ENCODE data around the gene ABLIM2. TPM values are rescaled to one million over a fixed set of nuclear protein-coding genes. Genes with fewer than 3 reads are reported as not detected.
A peak's percentile ranks its signal among the peaks of the same experiment; 100 is the strongest.

Gene ABLIM2
- polyA plus RNA-seq, 3 donors, result 0.21 TPM; not detected in 2

- Histone ChIP-seq H3K79me2 (ENCODE audit: insufficient read depth, low read length) (no peaks in the 10 kb centered on the region), H3K4me1 (ENCODE audit: control insufficient read depth in 1 of 2, insufficient read depth in 2 of 2, low read length in 2 of 2) (no peaks in the 10 kb centered on the region), H3K9me3 (replicated peaks in 1 of 2; ENCODE audit: control insufficient read depth in 1 of 2, insufficient read depth in 1 of 2, low read length in 2 of 2) (no peaks in the 10 kb centered on the region), H3K4me2 (replicated peaks; ENCODE audit: extremely low read depth, low read length, poor library complexity, severe bottlenecking) (no peak overlapping the region), H4K20me1 (ENCODE audit: insufficient read depth, low read length) (no peaks in the 10 kb centered on the region), H3K4me3 (replicated peaks in 1 of 3; ENCODE audit: low read depth in 2 of 3, low read length in 3 of 3) (no peak overlapping the region), H3K27ac (ENCODE audit: low read depth in 1 of 2, low read length in 2 of 2) (no peak overlapping the region), H2AFZ (ENCODE audit: insufficient read depth, low read depth, low read length, poor library complexity, severe bottlenecking) (no peak overlapping the region), H3K27me3 (ENCODE audit: control insufficient read depth in 2 of 2, insufficient read depth in 2 of 2, low read length in 2 of 2) (peaks cover 0 to 4% of the 10 kb centered on the region in 2 donors), H3K36me3 (replicated peaks in 1 of 2; ENCODE audit: control insufficient read depth in 1 of 2, insufficient read depth in 2 of 2, low read length in 2 of 2) (no peaks in the 10 kb centered on the region), H3K9ac (ENCODE audit: insufficient read depth, low read length, poor library complexity, severe bottlenecking) (no peak overlapping the region)
- Mint-ChIP-seq H3K27ac (no peak overlapping the region), H3K4me3 (no peak overlapping the region), H3K27me3 (ENCODE audit: low read depth in 3 of 3) (peaks cover 24 to 30% (median 25%) of the 10 kb centered on the region in 3 donors), H3K36me3 (no peaks in the 10 kb centered on the region), H3K4me1 (peaks cover 8% of the 10 kb centered on the region), H3K9me3 (peaks cover 0 to 4% (median 0%) of the 10 kb centered on the region in 7 donors)
- no CpG with 5 or more reads among the region's 2 CpGs for WGBS (ENCODE audit: insufficient coverage)
- DNase-seq, result no peak
- intact Hi-C loops (cut with micrococcal nuclease), result no loop called here
- TF ChIP-seq, protein P1, sequence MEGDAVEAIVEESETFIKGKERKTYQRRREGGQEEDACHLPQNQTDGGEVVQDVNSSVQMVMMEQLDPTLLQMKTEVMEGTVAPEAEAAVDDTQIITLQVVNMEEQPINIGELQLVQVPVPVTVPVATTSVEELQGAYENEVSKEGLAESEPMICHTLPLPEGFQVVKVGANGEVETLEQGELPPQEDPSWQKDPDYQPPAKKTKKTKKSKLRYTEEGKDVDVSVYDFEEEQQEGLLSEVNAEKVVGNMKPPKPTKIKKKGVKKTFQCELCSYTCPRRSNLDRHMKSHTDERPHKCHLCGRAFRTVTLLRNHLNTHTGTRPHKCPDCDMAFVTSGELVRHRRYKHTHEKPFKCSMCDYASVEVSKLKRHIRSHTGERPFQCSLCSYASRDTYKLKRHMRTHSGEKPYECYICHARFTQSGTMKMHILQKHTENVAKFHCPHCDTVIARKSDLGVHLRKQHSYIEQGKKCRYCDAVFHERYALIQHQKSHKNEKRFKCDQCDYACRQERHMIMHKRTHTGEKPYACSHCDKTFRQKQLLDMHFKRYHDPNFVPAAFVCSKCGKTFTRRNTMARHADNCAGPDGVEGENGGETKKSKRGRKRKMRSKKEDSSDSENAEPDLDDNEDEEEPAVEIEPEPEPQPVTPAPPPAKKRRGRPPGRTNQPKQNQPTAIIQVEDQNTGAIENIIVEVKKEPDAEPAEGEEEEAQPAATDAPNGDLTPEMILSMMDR (IDR thresholded peaks at IDR 0.05), result no peak
Measured at GRCh38 chr4:7971159-7971631, 187.4 kb downstream of the ABLIM2 start.

DNA sequence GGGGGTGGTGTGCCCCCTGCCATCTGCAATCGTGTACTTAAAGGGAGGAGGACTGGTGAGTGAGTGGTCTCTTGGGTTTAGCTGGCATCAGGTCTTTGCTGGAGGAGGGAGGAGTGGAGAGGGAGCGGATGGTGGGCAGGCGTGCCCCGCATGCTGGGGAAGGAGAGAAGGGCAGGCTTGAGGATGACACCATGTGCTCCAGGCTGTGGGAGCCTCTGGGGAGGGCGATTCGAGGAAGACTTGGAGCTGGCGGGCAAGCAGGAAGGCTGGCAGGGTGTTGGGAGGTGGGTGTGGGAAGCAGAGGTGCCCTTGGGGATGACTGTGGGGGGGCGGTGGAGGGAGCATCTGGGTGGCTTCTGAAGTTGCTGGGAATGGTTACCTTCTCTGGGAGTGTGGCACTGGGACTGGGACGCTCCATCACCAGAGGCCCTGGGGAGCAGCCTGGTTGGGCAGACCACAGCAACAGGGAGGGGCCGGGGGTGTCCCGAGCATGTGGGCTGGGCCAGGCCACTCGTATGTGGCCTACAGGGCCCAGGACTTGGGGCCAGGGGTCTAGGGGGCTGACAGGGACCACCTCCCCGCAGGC lies 188.2 kb downstream of the ABLIM2 start:
- no peak overlapping the region for H3K4me2 ChIP-seq (replicated peaks; ENCODE audit: extremely low read depth, low read length, poor library complexity, severe bottlenecking)
- intact Hi-C loops (cut with micrococcal nuclease), result no loop called here
- no peak for DNase-seq
- WGBS (ENCODE audit: insufficient coverage), result 58% methylated on average over 13 of the region's 13 CpGs
- H3K9ac ChIP-seq (ENCODE audit: insufficient read depth, low read length, poor library complexity, severe bottlenecking), result no peak overlapping the region
- H3K36me3 Mint-ChIP-seq, result no peaks in the 10 kb centered on the region
- H3K27me3 Mint-ChIP-seq (ENCODE audit: low read depth in 3 of 3), result peaks cover 25 to 31% (median 27%) of the 10 kb centered on the region in 3 donors
- H3K27ac Mint-ChIP-seq, result peak overlapping the region in 1 of 7 donors; percentile 69
- no peaks in the 10 kb centered on the region for H3K9me3 ChIP-seq (replicated peaks in 1 of 2; ENCODE audit: control insufficient read depth in 1 of 2, insufficient read depth in 1 of 2, low read length in 2 of 2)
- no peaks in the 10 kb centered on the region for H3K79me2 ChIP-seq (ENCODE audit: insufficient read depth, low read length)
- TF ChIP-seq, protein P1 (IDR thresholded peaks at IDR 0.05), result no peak
- H3K4me1 Mint-ChIP-seq, result peaks cover 8% of the 10 kb centered on the region
- peak overlapping the region in 1 of 2 donors; percentile 63 for H3K4me3 Mint-ChIP-seq
- H3K36me3 ChIP-seq (replicated peaks in 1 of 2; ENCODE audit: control insufficient read depth in 1 of 2, insufficient read depth in 2 of 2, low read length in 2 of 2), result no peaks in the 10 kb centered on the region
- H3K4me1 ChIP-seq (ENCODE audit: control insufficient read depth in 1 of 2, insufficient read depth in 2 of 2, low read length in 2 of 2), result no peaks in the 10 kb centered on the region
- H3K27ac ChIP-seq (ENCODE audit: low read depth in 1 of 2, low read length in 2 of 2), result no peak overlapping the region
- H3K27me3 ChIP-seq (ENCODE audit: control insufficient read depth in 2 of 2, insufficient read depth in 2 of 2, low read length in 2 of 2), result peaks cover 0 to 4% of the 10 kb centered on the region in 2 donors
- H3K9me3 Mint-ChIP-seq, result peaks cover 0 to 4% (median 0%) of the 10 kb centered on the region in 7 donors
- no peaks in the 10 kb centered on the region for H4K20me1 ChIP-seq (ENCODE audit: insufficient read depth, low read length)
- no peak overlapping the region for H2AFZ ChIP-seq (ENCODE audit: insufficient read depth, low read depth, low read length, poor library complexity, severe bottlenecking)
- H3K4me3 ChIP-seq (replicated peaks in 1 of 3; ENCODE audit: low read depth in 2 of 3, low read length in 3 of 3), result no peak overlapping the region
